CD14-positive monocyte (primary cell): Measurements from ENCODE around the gene HSPG2. TPM values are rescaled to one million over a fixed set of nuclear protein-coding genes. Genes with fewer than 3 reads are reported as not detected.
A peak's percentile ranks its signal among the peaks of the same experiment; 100 is the strongest.

Source experiments
- DNase-seq, 3 donors: peaks; one replicate each; pipeline ENCODE4 v3.0.0-alpha.2; 2011 to 2022
- H2AFZ ChIP-seq: 2 replicates; pipeline ENCODE4 v1.6.0; 2012; ENCODE audit warnings: mild to moderate bottlenecking, low read depth, low read length, inconsistent platforms; ENCODE audit not compliant: insufficient read depth, poor library complexity, severe bottlenecking
- H3K27ac ChIP-seq, 2 donors: 1 replicate in 1 of 2; 2 replicates in 1 of 2; pipeline ENCODE4 v1.5.1; 2012 to 2013; ENCODE audit warnings: low read length in 2 of 2, control low read depth in 1 of 2, inconsistent platforms in 1 of 2, low read depth in 1 of 2, mild to moderate bottlenecking in 1 of 2
- H3K27me3 ChIP-seq, 2 donors: one replicate each; pipeline versions ENCODE4 v1.6.0 to v1.6.1; 2011 to 2013; ENCODE audit warnings: low read length in 2 of 2; ENCODE audit not compliant: control insufficient read depth in 2 of 2, insufficient read depth in 2 of 2
- H3K36me3 ChIP-seq, 2 donors: replicated peaks in 1 of 2; 1 replicate in 1 of 2; 2 replicates in 1 of 2; pipeline versions ENCODE4 v1.5.1 to v1.6.1; 2012 to 2013; ENCODE audit warnings: low read length in 2 of 2, control low read depth in 1 of 2, inconsistent platforms in 1 of 2, mild to moderate bottlenecking in 1 of 2; ENCODE audit not compliant: insufficient read depth in 2 of 2, control insufficient read depth in 1 of 2
- H3K4me1 ChIP-seq, 2 donors: 1 replicate in 1 of 2; 2 replicates in 1 of 2; pipeline versions ENCODE4 v1.5.1 to v1.6.1; 2012 to 2013; ENCODE audit warnings: low read length in 2 of 2, control low read depth in 1 of 2, inconsistent platforms in 1 of 2, mild to moderate bottlenecking in 1 of 2, moderate library complexity in 1 of 2; ENCODE audit not compliant: insufficient read depth in 2 of 2, control insufficient read depth in 1 of 2
- H3K4me2 ChIP-seq: replicated peaks from 2 replicates; pipeline ENCODE3; 2012; ENCODE audit warnings: low read length, moderate library complexity, mild to moderate bottlenecking; ENCODE audit not compliant: poor library complexity, severe bottlenecking; ENCODE audit errors: extremely low read depth
- H3K4me3 ChIP-seq, 3 experiments: fragments of 200-600 bp in 1 of 3; sonication (generic) in 1 of 3; replicated peaks in 1 of 3; 1 replicate in 2 of 3; 2 replicates in 1 of 3; pipeline ENCODE4 v1.5.1; 2011 to 2013; ENCODE audit warnings: low read length in 3 of 3, mild to moderate bottlenecking in 3 of 3, control low read depth in 2 of 3, low read depth in 2 of 3, inconsistent platforms in 1 of 3, moderate library complexity in 1 of 3
- H3K79me2 ChIP-seq: 2 replicates; pipeline ENCODE4 v1.6.0; 2012; ENCODE audit warnings: mild to moderate bottlenecking, control low read depth, inconsistent platforms, low read length, moderate library complexity; ENCODE audit not compliant: insufficient read depth
- H3K9ac ChIP-seq: 2 replicates; pipeline ENCODE4 v1.6.0; 2017; ENCODE audit warnings: low read length, mild to moderate bottlenecking; ENCODE audit not compliant: insufficient read depth, poor library complexity, severe bottlenecking
- H3K9me3 ChIP-seq, 2 donors: replicated peaks in 1 of 2; 1 replicate in 1 of 2; 2 replicates in 1 of 2; pipeline versions ENCODE4 v1.5.1 to v1.6.1; 2012 to 2013; ENCODE audit warnings: low read length in 2 of 2, control low read depth in 1 of 2; ENCODE audit not compliant: control insufficient read depth in 1 of 2, insufficient read depth in 1 of 2
- H4K20me1 ChIP-seq: 2 replicates; pipeline ENCODE4 v1.6.0; 2012; ENCODE audit warnings: mild to moderate bottlenecking, low read length, control low read depth, moderate library complexity; ENCODE audit not compliant: insufficient read depth
- H3K27ac Mint-ChIP-seq, 7 donors: one replicate each; pipeline ENCODE4 v1.8.0; 2020; ENCODE audit warnings: mild to moderate bottlenecking in 7 of 7, mixed read lengths in 7 of 7, moderate library complexity in 6 of 7, inconsistent platforms in 2 of 7
- H3K27me3 Mint-ChIP-seq, 3 donors: one replicate each; pipeline ENCODE4 v1.8.0; 2021 to 2022; ENCODE audit warnings: low read depth in 3 of 3, mild to moderate bottlenecking in 3 of 3, mixed read lengths in 3 of 3, moderate library complexity in 3 of 3, inconsistent platforms in 1 of 3
- H3K36me3 Mint-ChIP-seq, 2 donors: one replicate each; pipeline ENCODE4 v1.8.0; 2020; ENCODE audit warnings: mixed read lengths in 2 of 2, inconsistent platforms in 1 of 2, mild to moderate bottlenecking in 1 of 2
- H3K4me1 Mint-ChIP-seq: one replicate; pipeline ENCODE4 v1.8.0; 2020; ENCODE audit warnings: mild to moderate bottlenecking, mixed read lengths
- H3K4me3 Mint-ChIP-seq, 2 donors: one replicate each; pipeline ENCODE4 v1.8.0; 2020; ENCODE audit warnings: mild to moderate bottlenecking in 2 of 2, mixed read lengths in 2 of 2, moderate library complexity in 1 of 2
- H3K9me3 Mint-ChIP-seq, 7 donors: one replicate each; pipeline ENCODE4 v1.8.0; 2020 to 2022; ENCODE audit warnings: mixed read lengths in 7 of 7, mild to moderate bottlenecking in 6 of 7, moderate library complexity in 6 of 7, inconsistent platforms in 2 of 7
- WGBS: methylation state at CpG from one replicate; pipeline ENCODE4 v1.1.5; 2013; ENCODE audit warnings: missing lambda C conversion rate; ENCODE audit not compliant: insufficient coverage; 5-methylcytosine and 5-hydroxymethylcytosine counted together
- intact Hi-C, 2 donors: fragments of 100-400 bp; cut with micrococcal nuclease; formaldehyde crosslinking; loops; one replicate each; pipeline versions ENCODE4 v1.15.0 to v1.15.1; 2023
- polyA plus RNA-seq, 3 donors: library from polyadenylated mRNA; depleted of rRNA in 1 of 3; unstranded in 2 of 3; stranded (reverse) in 1 of 3; fragments of 300-500 nt in 2 of 3; fragments of >200 nt in 1 of 3; fragmentation: Illumina TruSeq in 2 of 3; gene quantifications; 1 replicate in 2 of 3; 2 replicates in 1 of 3; pipeline ENCODE4 v1.2.3, GENCODE V29; 2012 to 2021
- TF ChIP-seq, protein P1 (sequence below): fragments of 200-600 bp; IDR thresholded peaks from one replicate; pipeline ENCODE4 v1.8.0; 2022; ENCODE audit warnings: antibody characterized with exemption, mild to moderate bottlenecking

The HSPG2 gene
- polyA plus RNA-seq, 3 donors: 0.44 TPM; not detected in 2

DNA sequence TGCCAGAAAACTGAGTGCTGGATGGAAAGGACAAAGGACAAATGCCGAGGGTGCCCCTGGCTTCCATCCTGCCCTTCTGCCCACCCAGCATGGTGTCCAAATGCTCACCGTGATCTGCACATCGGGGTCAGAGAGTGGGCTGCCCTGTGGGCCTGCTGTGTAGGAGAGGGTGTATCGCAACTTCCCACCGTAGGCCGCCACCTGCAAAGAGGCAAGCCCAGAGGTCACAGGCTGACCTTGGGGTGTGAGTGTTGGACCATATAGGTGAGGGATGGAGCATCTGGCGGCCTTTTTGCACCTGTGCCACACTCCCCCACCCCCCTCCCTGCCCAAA lies 71.5 kb downstream of the HSPG2 start:
- H3K27ac Mint-ChIP-seq: peak overlapping the region in 1 of 7 donors; percentile 62
- Histone ChIP-seq H3K79me2 (no peaks in the 10 kb centered on the region), H3K4me2 (no peak overlapping the region), H3K9me3 (peaks cover 0 to 13% of the 10 kb centered on the region in 2 donors), H3K4me3 (no peak overlapping the region), H4K20me1 (no peaks in the 10 kb centered on the region), H3K27ac (no peak overlapping the region), H3K27me3 (no peaks in the 10 kb centered on the region), H2AFZ (no peak overlapping the region), H3K9ac (no peak overlapping the region), H3K4me1 (no peaks in the 10 kb centered on the region), H3K36me3 (no peaks in the 10 kb centered on the region)
- 100% methylated on average over 4 of the region's 7 CpGs for WGBS
- peaks cover 0 to 5% of the 10 kb centered on the region in 2 donors for H3K36me3 Mint-ChIP-seq
- TF ChIP-seq, protein P1, sequence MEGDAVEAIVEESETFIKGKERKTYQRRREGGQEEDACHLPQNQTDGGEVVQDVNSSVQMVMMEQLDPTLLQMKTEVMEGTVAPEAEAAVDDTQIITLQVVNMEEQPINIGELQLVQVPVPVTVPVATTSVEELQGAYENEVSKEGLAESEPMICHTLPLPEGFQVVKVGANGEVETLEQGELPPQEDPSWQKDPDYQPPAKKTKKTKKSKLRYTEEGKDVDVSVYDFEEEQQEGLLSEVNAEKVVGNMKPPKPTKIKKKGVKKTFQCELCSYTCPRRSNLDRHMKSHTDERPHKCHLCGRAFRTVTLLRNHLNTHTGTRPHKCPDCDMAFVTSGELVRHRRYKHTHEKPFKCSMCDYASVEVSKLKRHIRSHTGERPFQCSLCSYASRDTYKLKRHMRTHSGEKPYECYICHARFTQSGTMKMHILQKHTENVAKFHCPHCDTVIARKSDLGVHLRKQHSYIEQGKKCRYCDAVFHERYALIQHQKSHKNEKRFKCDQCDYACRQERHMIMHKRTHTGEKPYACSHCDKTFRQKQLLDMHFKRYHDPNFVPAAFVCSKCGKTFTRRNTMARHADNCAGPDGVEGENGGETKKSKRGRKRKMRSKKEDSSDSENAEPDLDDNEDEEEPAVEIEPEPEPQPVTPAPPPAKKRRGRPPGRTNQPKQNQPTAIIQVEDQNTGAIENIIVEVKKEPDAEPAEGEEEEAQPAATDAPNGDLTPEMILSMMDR: no peak
- no peak overlapping the region for H3K4me3 Mint-ChIP-seq
- peaks cover 0 to 4% (median 3%) of the 10 kb centered on the region in 3 donors for H3K27me3 Mint-ChIP-seq
- peaks cover 10% of the 10 kb centered on the region for H3K4me1 Mint-ChIP-seq
- intact Hi-C loops: no loop called here
- H3K9me3 Mint-ChIP-seq: peaks cover 5 to 15% (median 10%) of the 10 kb centered on the region in 7 donors
- DNase-seq: no peak

DNA sequence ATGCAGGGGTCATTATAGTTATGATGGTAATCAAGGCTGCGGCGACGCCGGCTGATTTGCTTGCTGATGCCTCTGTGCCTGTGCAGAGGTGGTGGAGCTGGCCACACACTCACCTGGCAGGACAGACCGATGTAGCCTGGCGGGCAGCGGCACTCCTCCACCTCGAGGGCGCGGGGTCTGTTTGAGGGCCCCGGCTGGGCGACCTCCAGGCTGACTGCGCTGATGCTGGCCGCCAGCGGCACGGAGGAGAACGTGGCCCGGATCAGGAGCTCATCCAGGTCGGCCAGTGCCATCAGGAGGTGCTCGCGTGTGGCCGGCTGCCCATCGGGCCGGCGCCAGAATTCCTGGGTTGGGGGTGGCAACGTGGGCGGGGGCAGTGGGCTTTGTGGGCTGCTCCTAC lies 72.4 kb downstream of the HSPG2 start:
- H2AFZ ChIP-seq: no peak overlapping the region
- Mint-ChIP-seq H3K4me1 (peaks cover 10% of the 10 kb centered on the region), H3K9me3 (peaks cover 5 to 18% (median 10%) of the 10 kb centered on the region in 7 donors), H3K4me3 (no peak overlapping the region), H3K27ac (no peak overlapping the region), H3K36me3 (peaks cover 0 to 5% of the 10 kb centered on the region in 2 donors), H3K27me3 (peaks cover 0 to 4% (median 3%) of the 10 kb centered on the region in 3 donors)
- TF ChIP-seq, protein P1: no peak
- H3K9me3 ChIP-seq: peaks cover 0 to 13% of the 10 kb centered on the region in 2 donors
- no peak overlapping the region for H3K9ac ChIP-seq
- H3K79me2 ChIP-seq: no peaks in the 10 kb centered on the region
- DNase-seq: no peak
- 96% methylated on average over 17 of the region's 27 CpGs for WGBS
- no peaks in the 10 kb centered on the region for H3K4me1 ChIP-seq
- H3K4me2 ChIP-seq: no peak overlapping the region
- H3K27ac ChIP-seq: no peak overlapping the region
- no peaks in the 10 kb centered on the region for H3K27me3 ChIP-seq
- no peak overlapping the region for H3K4me3 ChIP-seq
- intact Hi-C loops: no loop called here
- H4K20me1 ChIP-seq: no peaks in the 10 kb centered on the region
- H3K36me3 ChIP-seq: no peaks in the 10 kb centered on the region
